OCI-M2 (cell line): ENCODE measurements around the gene SCUBE2.

ENCODE experiments used
- DNase-seq: peaks from one replicate; lab custom pipeline; 2025; ENCODE audit not compliant: unreplicated experiment; lab: John Stamatoyannopoulos, UW

SCUBE2 gene

GRCh38 chr11:9091044-9091922 lies at the start of gene SCUBE2:
SCUBE2 (minus strand) TSS chr11:9091599; CDS start chr11:9091528, 71 bp downstream.
- DNase-seq: no peak

- DNase-seq: no peak
Observed at GRCh38 chr11:9141186-9141585, 49.8 kb upstream of the SCUBE2 start.

- no peak for DNase-seq
Observed at GRCh38 chr11:9139628-9140357, 48.4 kb upstream of the SCUBE2 start.

GRCh38 chr11:9138612-9139579 lies 47.5 kb upstream of the SCUBE2 start:
- DNase-seq: no peak

- DNase-seq: no peak
Observed at GRCh38 chr11:9138133-9138453, 46.7 kb upstream of the SCUBE2 start.

- DNase-seq: no peak
Observed at GRCh38 chr11:9137293-9138132, 46.1 kb upstream of the SCUBE2 start.

- DNase-seq: no peak
Observed at GRCh38 chr11:9136741-9137140, 45.3 kb upstream of the SCUBE2 start.

- no peak for DNase-seq
Observed at GRCh38 chr11:9133956-9134355, 42.6 kb upstream of the SCUBE2 start.

GRCh38 chr11:9132203-9132878 lies 40.9 kb upstream of the SCUBE2 start:
- DNase-seq: no peak

- no peak for DNase-seq
Observed at GRCh38 chr11:9130297-9130696, 38.9 kb upstream of the SCUBE2 start.

- DNase-seq: no peak
Observed at GRCh38 chr11:9126636-9127035, 35.2 kb upstream of the SCUBE2 start.

GRCh38 chr11:9125185-9125886 lies 33.9 kb upstream of the SCUBE2 start:
- no peak for DNase-seq

- DNase-seq: no peak
Observed at GRCh38 chr11:9123595-9124304, 32.4 kb upstream of the SCUBE2 start.

- no peak for DNase-seq
Observed at GRCh38 chr11:9121469-9121796, 30.0 kb upstream of the SCUBE2 start.

GRCh38 chr11:9120664-9121468 lies 29.5 kb upstream of the SCUBE2 start:
- no peak for DNase-seq

GRCh38 chr11:9118277-9118676 lies 26.9 kb upstream of the SCUBE2 start:
- no peak for DNase-seq

GRCh38 chr11:9112075-9112474 lies 20.7 kb upstream of the SCUBE2 start:
- no peak for DNase-seq
